ENCODE results near the gene NCOA7. TPM values are rescaled to one million over a fixed set of nuclear protein-coding genes. Genes with fewer than 3 reads are reported as not detected.

NCOA7 gene
- total and polyA plus RNA-seq, 2 of the 8 experiments (the other 6 are each of a cell fraction or from before 2014, with no cell fraction given) = 2.6 to 10.7 TPM

- WGBS, 2 experiments (ENCODE audit: extremely low coverage in 1 of 2, insufficient coverage in 1 of 2, insufficient read length in 1 of 2, insufficient replicate concordance in 2 of 2, low coverage in 1 of 2, low lambda C conversion rate in 2 of 2, missing lambda C conversion rate in 1 of 2) = 85% methylated on average over 2 of the region's 2 CpGs; no CpG with 5 or more reads in 1 of the 2 experiments
- H2BK12ac ChIP-seq (ENCODE audit: low read depth, low read length) = no peak overlapping the region
- ChIA-PET POLR2A (ENCODE audit: partially characterized antibody) (interaction anchor here (1.2 to 2.1 kb wide), 2 partner anchors 12 to 21 kb away, joined by 4 to 12 read pairs; partner anchors contain the start of gene NCOA7), CTCF (ENCODE audit: partially characterized antibody) (interaction anchor here (0.6 to 2.0 kb wide), 5 partner anchors 11 to 726 kb away, joined by 3 to 10 read pairs (median 4); no protein-coding TSS in a partner anchor)
- no peak overlapping the region for H2AFZ ChIP-seq (ENCODE audit: low read length)
- H2BK5ac ChIP-seq (ENCODE audit: low read depth, low read length) = no peak overlapping the region
- H2BK15ac ChIP-seq (ENCODE audit: low read length) = no peak overlapping the region
- peaks cover 0 to 2% of the 10 kb centered on the region in 2 experiments for H4K20me1 ChIP-seq (replicated peaks in 1 of 2; ENCODE audit: control insufficient read depth in 1 of 2, insufficient read depth in 2 of 2, low read length in 2 of 2)
- no peak overlapping the region for H3K23ac ChIP-seq (ENCODE audit: insufficient read length)
- no peak overlapping the region for H2BK120ac ChIP-seq (replicated peaks; ENCODE audit: low read depth, low read length)
- no peak overlapping the region for H2BK20ac ChIP-seq (ENCODE audit: low read length)
- no peak overlapping the region for H4K91ac ChIP-seq (replicated peaks; ENCODE audit: insufficient read length, low read length)
- H3K14ac ChIP-seq (ENCODE audit: insufficient read length) = no peak overlapping the region
- no peak overlapping the region for H3K4me2 ChIP-seq (ENCODE audit: insufficient read depth in 1 of 2, low read depth in 2 of 2, low read length in 2 of 2)
- no peak overlapping the region for H3K56ac ChIP-seq (replicated peaks; ENCODE audit: insufficient read length, low read depth, low read length)
- no peaks in the 10 kb centered on the region for H3K9me3 ChIP-seq (ENCODE audit: insufficient read depth in 2 of 2, low read depth in 1 of 2, low read length in 1 of 2)
- H3K9ac ChIP-seq (replicated peaks in 1 of 4; ENCODE audit: extremely low read depth in 1 of 4, low read depth in 3 of 4, low read length in 3 of 4) = no peak overlapping the region
- no peak overlapping the region for H4K5ac ChIP-seq (ENCODE audit: insufficient read length, low read depth, low read length)
- no peaks in the 10 kb centered on the region for H3K4me1 ChIP-seq (replicated peaks in 1 of 4; ENCODE audit: control insufficient read depth in 3 of 4, insufficient read depth in 4 of 4, low read length in 3 of 4)
- H3K36me3 ChIP-seq (ENCODE audit: control insufficient read depth in 2 of 4, insufficient read depth in 4 of 4, low read length in 3 of 4) = no peaks in the 10 kb centered on the region
- no peak overlapping the region for H3K4me3 ChIP-seq (ENCODE audit: extremely low read depth in 1 of 4, insufficient read depth in 2 of 4, low read depth in 3 of 4, low read length in 4 of 4)
- H3K4ac ChIP-seq (replicated peaks; ENCODE audit: insufficient read length, low read depth, low read length) = no peak overlapping the region
- H4K8ac ChIP-seq (ENCODE audit: extremely low read depth, insufficient read depth, low read length) = no peak overlapping the region
- no peak overlapping the region for H3K18ac ChIP-seq (ENCODE audit: extremely low read depth, low read length)
- H2AK5ac ChIP-seq (ENCODE audit: low read depth, low read length) = no peak overlapping the region
- H3K27me3 ChIP-seq (replicated peaks in 1 of 4; ENCODE audit: control insufficient read depth in 3 of 4, extremely low read depth in 1 of 4, insufficient read depth in 3 of 4, low read length in 3 of 4) = no peaks in the 10 kb centered on the region
- FAIRE-seq (no peak), DNase-seq (ENCODE audit: low read depth in 1 of 2, low spot score in 2 of 2) (no peak)
- 0 out of 4 replicates have a peak, but pooled peaks cover 0 to 2% of the 10 kb centered on the region in 2 experiments for H3K79me2 ChIP-seq (ENCODE audit: control insufficient read depth in 1 of 2, insufficient read depth in 2 of 2, low read length in 2 of 2)
- no peaks in the 10 kb centered on the region for H3K79me1 ChIP-seq (ENCODE audit: low read depth, low read length)
- H3K23me2 ChIP-seq (ENCODE audit: low read depth, low read length) = no peaks in the 10 kb centered on the region
- no peak overlapping the region for H3K27ac ChIP-seq (ENCODE audit: low read depth, low read length)
- TF ChIP-seq CREB1 (IDR thresholded peaks at IDR 0.05) (no peak), EGR1 (IDR thresholded peaks at IDR 0.05; ENCODE audit: borderline replicate concordance, low read depth, low read length) (no peak), GABPA (IDR thresholded peaks at IDR 0.05; ENCODE audit: borderline replicate concordance, insufficient read depth, low read length) (no peak), SP4 (IDR thresholded peaks at IDR 0.05; ENCODE audit: low read length) (no peak), HDAC6 (IDR thresholded peaks at IDR 0.05; ENCODE audit: low read depth, low read length) (no peak), RAD21 (IDR thresholded peaks at IDR 0.05 in 1 of 2, conservative IDR thresholded peaks at IDR 0.05 in 1 of 2; ENCODE audit: low read depth in 2 of 2, low read length in 2 of 2) (no peak), POU5F1 (IDR thresholded peaks at IDR 0.05; ENCODE audit: low read depth, low read length) (no peak), FOSL1 (IDR thresholded peaks at IDR 0.05; ENCODE audit: insufficient read depth, low read depth, low read length) (no peak), SUZ12 (IDR thresholded peaks at IDR 0.05; ENCODE audit: low read length) (no peak), CBX8 (IDR thresholded peaks at IDR 0.05; ENCODE audit: borderline replicate concordance, low read depth, low read length) (no peak), ZNF274 (IDR thresholded peaks at IDR 0.05; ENCODE audit: borderline replicate concordance, extremely low read depth, low read length) (no peak), TCF12 (IDR thresholded peaks at IDR 0.05; ENCODE audit: low read depth, low read length) (no peak), SIN3A (conservative IDR thresholded peaks at IDR 0.05 in 1 of 2, IDR thresholded peaks at IDR 0.05 in 1 of 2; ENCODE audit: low read depth in 1 of 2, low read length in 2 of 2) (no peak), SIRT6 (IDR thresholded peaks at IDR 0.05; ENCODE audit: low read length) (no peak), KDM4A (IDR thresholded peaks at IDR 0.05; ENCODE audit: low read depth, low read length, severe bottlenecking) (no peak)
These were observed 11.6 kb downstream of the NCOA7 start for GRCh38 chr6:125802383-125802782.
